Stimulated activated CD4-positive, alpha-beta T cell treated with anti-CD3 and anti-CD28 coated beads, Interleukin-4, amount 100 ng/mL, for 48 hours (primary cell): Measurements from ENCODE around the gene CNPPD1.
A peak's percentile ranks its signal among the peaks of the same experiment; 100 is the strongest.

Experiments
- DNase-seq, 2 donors: peaks; one replicate each; pipeline ENCODE4 v3.0.0-alpha.2; 2020; ENCODE audit warnings: low read depth in 2 of 2

CNPPD1 gene

DNA sequence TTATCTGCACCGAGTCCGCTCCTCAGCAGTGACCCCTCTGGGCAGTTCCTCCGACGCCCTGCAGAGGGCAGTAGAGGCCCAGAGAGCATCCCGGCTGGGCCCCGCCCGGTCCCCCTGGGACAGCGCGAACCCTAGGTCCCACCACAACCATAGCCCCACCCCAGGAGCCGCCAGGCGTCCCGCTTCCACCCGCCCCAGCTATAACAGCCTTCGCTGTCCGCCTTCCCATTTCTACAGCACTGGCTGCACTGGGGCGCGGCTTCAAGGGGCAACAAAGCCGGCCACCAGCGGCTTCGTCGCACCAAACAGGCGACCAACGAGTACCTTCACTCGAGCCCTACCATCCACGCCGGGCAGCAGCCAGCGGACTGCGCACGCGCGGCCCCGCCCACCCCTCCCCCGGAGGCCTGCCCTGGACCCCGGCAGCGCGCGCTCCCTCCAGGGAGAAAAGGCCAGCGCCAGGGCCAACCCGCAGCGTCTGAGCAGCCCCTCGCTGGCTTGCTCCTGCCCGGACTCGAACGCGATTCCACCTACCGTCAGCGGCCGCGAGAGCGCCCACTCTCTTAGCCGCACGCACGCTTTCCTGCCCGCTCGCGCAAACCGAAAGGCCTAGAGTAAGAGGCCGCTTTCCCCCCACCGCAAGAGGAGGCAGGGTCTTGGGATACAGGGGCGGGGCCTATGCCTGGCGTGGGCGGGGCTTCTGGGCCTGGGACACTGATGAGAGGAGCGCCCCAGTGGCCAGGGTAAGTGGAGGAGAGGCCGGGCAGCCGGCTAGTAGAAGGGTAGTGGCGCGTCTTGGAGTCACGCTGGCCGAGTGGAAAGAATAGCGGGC lies 16.3 kb downstream of the CNPPD1 start, which contains the start of gene NHEJ1:
Gene NHEJ1, minus strand, starts transcription at position 630 of the 832 bp plus-strand sequence. CDS start 2,453 bp downstream, outside the sequence.
- DNase-seq, result peak; percentile 92 to 97

GRCh38 chr2:219159771-219160185 lies 16.9 kb downstream of the CNPPD1 start:
- no peak for DNase-seq

- no peak for DNase-seq
These were observed 18.1 kb downstream of the CNPPD1 start for GRCh38 chr2:219158586-219158985.

GRCh38 chr2:219158025-219158424 lies 18.7 kb downstream of the CNPPD1 start:
- DNase-seq, result no peak

DNA sequence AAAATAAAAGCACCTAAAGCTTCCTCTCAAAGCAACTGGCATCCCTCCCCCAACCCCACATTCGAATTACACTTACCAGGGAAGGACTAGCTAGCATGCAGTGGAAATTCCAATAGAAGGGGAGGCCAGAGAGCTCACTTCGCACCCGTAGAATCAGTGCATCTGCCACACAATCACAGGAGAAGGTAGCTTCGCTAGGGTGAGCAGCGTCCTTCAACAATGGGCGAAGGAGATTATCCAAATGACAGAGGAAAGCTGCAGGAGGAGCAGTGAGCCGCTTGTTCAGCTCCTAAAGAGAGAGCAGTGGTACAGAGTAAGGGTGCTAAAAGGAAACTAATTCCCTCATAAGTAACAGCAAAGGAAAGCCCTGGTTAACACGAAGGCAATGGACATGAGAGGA lies 19.3 kb downstream of the CNPPD1 start:
- DNase-seq, result no peak

GRCh38 chr2:219155054-219155644 lies 21.6 kb downstream of the CNPPD1 start:
- peak in 1 of 2 donors; percentile 8 for DNase-seq

DNA sequence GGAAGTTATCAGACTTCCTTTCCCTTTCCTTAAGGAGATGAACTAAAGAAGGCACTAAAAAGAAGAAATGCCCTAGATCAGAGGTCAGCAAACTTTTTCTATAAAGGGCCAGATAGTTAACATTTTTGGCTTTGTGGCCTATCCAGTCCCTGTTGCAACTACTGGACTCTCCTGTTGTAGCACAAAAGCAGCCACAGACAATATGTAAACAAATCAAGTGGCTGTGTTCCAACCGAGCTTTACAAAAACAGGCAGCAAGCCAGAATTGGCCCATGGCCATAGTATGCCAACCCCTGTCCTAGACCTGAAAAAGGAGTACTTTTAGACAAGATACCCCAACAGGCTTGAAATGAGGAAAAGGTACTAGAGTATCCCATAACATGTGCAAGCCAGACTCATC lies 27.1 kb downstream of the CNPPD1 start:
- no peak for DNase-seq

- no peak for DNase-seq
These were observed 34.4 kb downstream of the CNPPD1 start for GRCh38 chr2:219142329-219142728.

DNA sequence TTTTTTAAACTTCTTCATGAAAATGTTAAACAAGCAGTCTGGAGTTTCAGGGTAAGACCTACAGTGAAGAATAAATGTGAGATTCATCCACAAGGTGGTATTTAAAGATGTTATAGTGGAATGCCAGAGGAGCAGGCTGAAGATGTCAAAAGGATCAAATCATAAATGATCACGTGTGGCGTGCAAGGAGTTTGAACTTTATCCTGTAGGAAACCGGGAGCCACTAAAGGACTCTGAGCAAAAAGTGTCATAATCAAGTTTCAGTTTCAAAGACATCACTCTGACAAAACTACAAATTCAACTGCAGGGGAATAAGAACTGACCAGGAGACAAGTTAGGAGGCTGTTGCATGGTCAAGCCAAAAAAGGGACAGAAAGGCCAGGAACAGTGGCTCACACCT lies 36.0 kb downstream of the CNPPD1 start:
- DNase-seq, result no peak

DNA sequence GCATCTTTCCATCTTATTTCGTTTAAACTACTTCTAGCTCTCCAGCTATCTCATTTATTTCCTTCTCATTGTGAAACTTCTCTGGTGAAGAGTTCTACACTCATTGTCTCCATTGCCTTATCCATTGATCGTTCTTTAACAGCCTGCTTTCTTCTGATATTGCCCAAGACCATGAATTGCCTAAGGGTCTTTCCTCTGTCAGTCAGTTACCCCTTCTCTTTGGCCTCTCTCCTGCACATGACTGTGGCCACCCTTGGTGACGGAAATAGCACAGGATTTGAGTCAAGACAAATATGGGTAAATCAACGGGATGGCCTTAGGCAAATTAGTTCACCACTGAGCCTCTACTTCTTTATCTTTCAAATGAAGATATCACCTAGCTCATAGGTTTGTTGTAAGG lies 42.7 kb downstream of the CNPPD1 start:
- DNase-seq, result no peak

DNA sequence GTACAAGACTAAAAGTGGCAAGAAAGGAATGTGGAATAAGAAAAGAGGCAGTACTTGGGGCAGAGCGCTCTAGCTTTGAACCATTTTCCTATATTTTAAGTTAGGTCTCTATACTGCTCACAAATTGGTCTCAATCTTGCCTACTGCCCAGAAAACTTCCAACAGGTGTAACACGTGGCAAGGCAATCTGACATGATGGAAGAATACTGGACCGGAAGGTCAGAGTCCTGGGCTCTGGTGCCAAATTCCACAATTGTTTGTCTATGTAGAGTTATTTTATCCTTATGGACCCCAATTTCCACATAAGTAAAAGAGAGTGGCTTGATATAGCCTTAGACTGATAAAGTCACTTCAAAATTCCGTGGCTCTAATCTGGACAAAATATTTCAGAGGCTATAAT lies 45.0 kb downstream of the CNPPD1 start:
- DNase-seq, result no peak

- no peak for DNase-seq
These were observed 45.4 kb downstream of the CNPPD1 start for GRCh38 chr2:219131327-219131726.

DNA sequence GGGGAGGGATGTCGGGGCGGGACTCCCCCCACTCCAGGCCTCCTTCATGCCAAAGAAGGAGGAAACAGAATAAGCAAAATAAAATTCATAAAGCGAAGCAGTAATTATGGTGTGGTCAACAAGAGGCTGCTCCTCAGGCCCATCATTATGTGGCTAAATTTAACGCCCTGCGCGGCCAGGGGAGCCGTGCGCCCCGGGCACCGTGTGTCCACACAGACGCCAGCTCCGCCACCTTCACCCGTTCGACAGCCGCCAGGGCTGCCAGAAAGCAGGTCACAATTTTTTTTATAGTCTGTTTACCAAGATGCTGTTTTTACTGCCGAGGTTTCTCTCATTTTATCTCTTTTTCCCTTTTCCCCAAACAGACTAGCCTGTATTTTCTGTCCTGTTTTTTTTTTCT lies 47.1 kb downstream of the CNPPD1 start:
- no peak for DNase-seq

DNA sequence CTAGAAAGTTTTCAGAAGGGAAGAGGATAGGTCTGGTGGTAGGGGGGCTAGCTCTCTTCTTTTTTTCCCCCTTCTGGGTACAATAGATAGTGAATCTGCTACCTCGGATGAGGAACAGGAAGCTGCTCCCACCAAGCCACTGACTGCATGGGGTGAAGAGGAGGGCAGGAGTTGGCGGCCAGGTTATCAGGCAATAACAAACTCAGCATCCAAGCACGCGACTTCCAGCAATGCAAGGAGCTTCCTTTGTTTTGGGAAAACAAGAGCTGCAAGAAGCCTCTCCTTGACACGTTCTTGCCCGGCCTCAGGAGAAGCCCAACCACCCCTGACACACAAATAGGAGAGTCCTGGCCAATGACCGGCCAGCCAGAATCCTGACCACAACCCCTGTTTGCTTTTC lies 48.3 kb downstream of the CNPPD1 start:
- DNase-seq, result no peak

DNA sequence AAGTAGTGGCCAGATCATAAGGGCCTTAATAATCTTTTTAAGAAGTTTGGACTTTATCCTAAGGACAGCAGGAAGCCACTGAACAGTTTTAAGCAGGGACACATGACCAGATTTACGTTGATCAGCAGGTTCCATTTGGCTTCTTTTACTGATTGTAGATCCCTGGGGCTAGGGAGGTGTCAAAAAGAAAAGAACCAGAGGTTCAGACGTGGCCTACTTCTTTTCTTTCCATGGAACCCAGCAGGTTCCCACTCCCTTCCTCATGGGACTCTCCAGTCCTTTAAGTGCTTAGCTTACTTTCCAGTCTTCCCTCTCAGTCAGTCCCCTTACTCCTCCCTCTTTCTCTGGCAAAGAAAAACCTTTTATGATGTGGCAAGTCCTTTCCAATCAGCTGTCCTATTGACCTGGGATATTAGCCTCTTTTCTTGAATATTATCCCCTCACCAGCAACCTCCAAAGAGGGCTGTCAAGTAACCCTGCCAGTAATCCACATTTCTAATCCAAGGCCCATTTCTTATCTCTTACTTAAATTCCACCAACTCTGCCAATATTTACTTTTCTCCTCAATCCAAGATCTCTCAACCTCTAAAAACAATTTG lies 49.6 kb downstream of the CNPPD1 start:
- no peak for DNase-seq

GRCh38 chr2:219126555-219126954 lies 50.2 kb downstream of the CNPPD1 start:
- no peak for DNase-seq

DNA sequence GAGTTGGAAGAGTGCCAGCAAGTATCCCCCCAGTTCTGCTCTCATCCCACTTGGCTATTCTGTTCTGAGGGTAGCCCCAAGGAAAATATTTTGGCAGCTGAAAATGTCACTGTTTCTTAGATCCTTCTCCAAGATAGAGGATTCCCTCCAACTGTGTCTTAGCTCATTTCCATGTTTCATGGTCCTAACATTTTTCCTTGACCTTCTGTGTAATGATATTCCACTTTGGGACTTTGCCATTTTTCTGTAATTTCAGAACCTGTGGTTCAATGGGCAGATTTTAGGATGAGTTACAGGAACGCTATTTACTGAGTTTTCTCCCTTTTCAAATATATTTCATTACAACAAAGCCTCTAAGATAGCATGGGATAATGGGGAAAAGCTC lies 50.8 kb downstream of the CNPPD1 start:
- no peak for DNase-seq

- DNase-seq, result peak in 1 of 2 donors; percentile 35
These were observed 51.4 kb downstream of the CNPPD1 start for GRCh38 chr2:219125225-219125885.

DNA sequence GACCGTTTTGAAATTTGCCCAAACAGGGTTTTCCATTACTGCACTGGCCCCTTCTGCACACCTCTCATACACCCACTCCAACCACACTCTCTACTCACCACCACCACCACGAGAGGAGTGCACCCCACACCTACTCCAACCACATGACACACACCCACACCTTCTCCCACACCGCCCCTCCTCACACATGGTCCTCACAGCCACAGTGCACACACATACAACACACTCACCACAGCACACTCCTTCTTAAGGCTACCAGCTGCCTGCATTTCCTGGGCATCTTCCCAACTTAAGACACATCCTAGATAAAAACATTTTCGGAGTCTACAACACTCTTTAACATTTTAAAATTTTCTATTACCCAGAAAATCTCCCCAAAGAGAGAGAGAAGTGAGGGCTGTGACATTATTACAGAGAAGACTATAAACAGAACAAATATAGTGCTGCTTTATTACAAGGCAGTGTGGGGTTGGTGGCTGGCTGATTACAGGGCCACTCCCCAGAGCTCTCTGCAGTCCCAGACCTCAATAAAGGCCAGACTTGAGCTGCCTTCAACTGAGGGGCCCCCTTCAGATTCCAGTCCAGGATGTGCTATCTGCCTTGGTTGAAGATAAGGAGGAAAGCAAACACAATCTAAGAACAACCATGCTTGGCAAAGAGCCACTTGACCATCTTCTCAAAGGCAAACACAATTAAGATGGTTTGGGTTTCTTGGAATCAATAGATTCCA lies 52.2 kb downstream of the CNPPD1 start:
- no peak for DNase-seq

- no peak for DNase-seq
These were observed 53.2 kb downstream of the CNPPD1 start for GRCh38 chr2:219123356-219124135.
